HG02870 (cell line): ENCODE results near the gene IQGAP2.

Experiments used
- ATAC-seq: cut with Tn5 transposase; IDR thresholded peaks from one replicate; pipeline ENCODE4 v1.9.1; 2021; ENCODE audit warnings: mild to moderate bottlenecking, moderate library complexity; ENCODE audit not compliant: unreplicated experiment

IQGAP2 gene

DNA sequence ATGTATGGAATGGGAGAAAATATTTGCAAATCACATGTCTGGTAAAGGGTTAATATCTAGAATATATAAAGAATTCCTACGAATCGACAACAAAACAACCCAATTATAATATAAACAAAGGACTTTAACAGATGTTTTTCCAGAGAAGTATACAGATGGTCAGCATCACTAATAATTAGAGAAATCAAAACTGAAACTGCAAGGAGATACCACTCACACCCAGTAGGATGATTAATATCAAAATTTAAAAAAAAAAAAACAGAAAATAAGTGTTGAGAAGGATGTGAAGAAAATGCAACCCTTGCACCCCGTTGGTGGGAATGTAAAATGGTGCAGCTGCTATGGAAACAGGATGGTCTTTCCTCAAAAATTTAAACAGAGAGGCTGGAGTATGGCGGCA, 278.2 kb downstream of the IQGAP2 start:
- no peak for ATAC-seq

GRCh38 chr5:76682387-76682786, 279.3 kb downstream of the IQGAP2 start:
- no peak for ATAC-seq

DNA sequence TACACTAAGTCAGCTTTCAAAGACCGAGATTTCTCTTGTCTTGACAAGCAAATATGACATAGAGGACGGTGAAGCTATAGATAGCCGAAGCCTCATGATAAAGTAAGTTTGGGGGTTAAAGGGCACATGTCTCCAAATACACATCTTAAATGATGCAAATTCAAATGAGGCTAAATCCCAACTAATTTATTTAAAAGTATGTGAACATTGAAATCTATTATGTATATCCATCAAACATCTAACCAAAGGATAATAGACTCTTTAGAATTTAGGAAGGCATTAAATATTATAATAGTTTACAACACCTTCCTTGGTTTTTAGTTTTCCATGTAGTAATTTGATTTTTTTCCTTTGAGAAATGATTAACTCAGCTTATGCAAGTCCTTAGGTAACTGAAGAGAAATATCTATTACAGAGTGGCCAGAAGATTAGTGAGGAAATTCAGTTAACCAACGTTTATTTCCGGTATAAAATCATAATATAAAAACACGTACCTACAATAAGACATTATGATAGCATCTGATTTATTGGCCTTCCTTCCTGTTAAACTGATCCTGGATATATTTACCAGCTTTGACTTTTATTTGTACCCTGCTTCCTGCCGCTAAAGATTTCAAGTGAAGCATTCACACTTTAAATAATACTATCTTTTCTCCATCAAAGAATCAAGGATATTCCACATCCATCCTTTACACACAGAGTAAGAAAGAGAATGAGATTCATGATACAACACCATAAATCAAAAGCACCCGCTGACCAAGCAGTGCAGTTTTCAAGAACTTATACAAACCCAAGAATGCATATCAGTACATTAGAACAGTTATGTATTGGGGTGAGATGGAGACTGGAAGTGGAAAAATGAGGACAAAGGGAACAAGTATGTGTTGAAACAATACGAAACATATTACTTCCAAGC, 281.0 kb downstream of the IQGAP2 start:
- ATAC-seq: no peak

DNA sequence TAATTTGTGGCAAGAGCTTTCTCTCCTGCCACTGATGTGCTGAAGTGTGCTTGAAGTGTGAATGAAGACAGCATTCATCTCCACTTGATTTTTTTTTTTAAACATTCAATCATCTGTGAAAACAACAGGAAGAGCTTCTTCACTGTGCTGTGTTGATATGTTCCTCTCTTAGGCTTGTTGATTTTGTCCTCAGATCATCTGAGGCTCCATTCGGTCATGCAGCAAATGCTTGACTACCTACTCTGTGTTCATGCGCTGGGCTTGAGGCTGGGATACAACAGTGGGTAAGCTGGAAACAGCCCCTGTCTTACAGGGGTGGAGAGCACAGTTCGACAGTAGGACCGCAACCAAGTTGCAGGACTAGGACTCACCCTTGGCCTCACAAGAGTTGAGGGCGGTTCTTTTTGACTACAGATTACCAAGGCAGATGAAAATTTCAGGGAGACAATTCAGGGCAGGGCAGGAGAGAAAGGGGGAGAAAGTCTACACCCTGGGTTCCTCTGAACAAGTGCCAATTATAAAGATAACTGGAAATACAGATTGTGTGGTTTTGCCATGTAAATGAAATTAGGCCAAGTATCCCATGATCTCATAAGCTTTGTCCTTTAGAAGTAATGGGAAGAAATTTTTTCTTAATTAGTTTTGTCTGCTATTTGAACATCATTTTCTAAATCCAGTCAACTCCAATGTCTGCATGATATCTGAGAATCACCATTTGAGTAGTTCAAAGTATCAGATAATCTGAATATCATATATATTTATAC, 281.9 kb downstream of the IQGAP2 start:
- no peak for ATAC-seq

DNA sequence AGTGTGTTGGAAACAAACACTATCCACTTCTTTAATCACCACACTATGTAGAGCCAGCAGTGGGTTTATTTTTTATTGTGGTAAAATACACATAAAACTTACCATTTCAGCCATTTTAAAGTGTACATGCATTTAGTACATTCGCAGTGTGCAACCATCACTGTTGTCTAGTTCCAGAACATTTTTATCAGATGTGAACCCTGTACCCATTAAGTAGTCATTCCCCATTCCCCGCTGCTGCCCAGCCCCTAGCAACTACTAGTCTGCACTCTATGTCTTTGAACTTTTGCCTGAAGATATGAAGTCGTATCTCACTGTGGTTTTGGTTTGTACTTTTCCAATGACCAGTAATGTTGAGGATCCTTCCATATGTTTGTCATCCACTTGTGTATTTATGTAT, 282.6 kb downstream of the IQGAP2 start:
- ATAC-seq: no peak

- ATAC-seq: no peak
Measured at GRCh38 chr5:76688212-76688611, 285.1 kb downstream of the IQGAP2 start.

DNA sequence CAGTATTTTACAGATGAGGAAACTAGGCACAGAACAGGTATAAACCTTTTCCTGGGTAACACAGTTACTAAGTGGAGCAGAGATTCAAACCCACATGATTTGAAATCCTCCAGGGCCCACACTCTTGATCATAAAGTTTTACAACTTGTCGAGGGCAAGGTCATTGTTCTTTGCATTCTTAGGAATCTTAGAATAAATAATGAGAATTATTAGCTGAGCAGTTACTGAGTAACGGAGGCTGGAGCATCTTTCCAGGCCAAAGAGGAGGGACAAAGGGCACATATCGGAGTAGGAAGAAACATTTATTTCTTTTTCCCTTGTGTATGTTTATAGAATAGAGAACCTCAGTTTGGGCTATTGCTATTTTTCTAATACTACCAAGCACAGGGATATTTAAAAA, 285.8 kb downstream of the IQGAP2 start:
- no peak for ATAC-seq

- ATAC-seq: no peak
Measured at GRCh38 chr5:76689321-76690036, 286.4 kb downstream of the IQGAP2 start.

DNA sequence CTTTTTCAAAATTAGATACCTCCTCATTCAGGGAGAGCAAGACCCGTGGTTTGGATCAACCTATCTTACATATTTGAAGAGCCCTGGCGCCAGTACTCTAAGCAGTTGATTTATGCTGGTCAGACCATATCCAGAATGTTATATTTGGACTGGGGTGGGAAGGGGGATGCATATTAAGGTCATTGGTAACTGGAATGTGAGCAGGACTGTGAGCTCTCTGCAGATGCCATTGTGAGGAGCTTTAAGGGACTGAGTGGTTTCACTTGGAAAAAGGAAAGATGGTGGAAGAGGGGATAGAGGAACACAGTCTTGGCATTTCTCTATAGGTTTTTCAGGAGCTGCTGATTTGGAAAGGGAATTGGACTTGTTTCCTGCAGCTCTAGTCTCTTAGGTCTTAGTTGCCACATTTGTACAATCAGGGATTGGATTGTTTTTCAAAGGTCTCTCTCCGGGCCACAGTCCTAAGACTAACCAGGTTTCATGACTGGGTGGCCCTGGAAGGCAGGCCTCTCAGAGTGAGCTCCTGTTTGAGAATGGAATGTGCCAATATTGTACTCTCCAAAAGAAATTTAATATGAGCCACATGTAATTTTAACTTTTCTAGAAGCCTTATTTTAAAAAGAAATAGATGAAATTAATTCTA, 287.1 kb downstream of the IQGAP2 start:
- ATAC-seq: no peak

- ATAC-seq: no peak
Measured at GRCh38 chr5:76690704-76691466, 287.8 kb downstream of the IQGAP2 start.

- ATAC-seq: peak; percentile 69
Measured at GRCh38 chr5:76691467-76692273, 288.6 kb downstream of the IQGAP2 start.

- no peak for ATAC-seq
Measured at GRCh38 chr5:76692274-76692540, 289.1 kb downstream of the IQGAP2 start.

- no peak for ATAC-seq
Measured at GRCh38 chr5:76692651-76693050, 289.6 kb downstream of the IQGAP2 start.

DNA sequence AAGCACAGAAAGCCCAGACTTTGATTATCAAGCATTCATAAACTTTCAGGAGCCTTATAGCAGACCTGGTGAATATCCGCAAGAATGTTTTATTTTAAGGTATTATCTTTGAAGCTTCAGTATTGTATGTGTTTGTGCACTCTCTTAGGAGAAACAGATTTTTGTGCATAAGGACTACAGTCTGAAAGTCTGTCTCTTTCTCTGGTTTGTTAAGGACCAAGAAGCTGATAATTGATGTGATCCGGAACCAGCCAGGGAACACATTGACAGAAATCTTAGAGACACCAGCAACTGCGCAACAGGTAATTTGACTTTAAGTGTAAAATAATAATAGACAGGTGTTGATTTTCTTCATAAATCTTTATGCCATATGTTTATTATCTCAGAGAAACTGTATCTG, 290.1 kb downstream of the IQGAP2 start:
- no peak for ATAC-seq

GRCh38 chr5:76694317-76694716, 291.2 kb downstream of the IQGAP2 start:
- no peak for ATAC-seq

DNA sequence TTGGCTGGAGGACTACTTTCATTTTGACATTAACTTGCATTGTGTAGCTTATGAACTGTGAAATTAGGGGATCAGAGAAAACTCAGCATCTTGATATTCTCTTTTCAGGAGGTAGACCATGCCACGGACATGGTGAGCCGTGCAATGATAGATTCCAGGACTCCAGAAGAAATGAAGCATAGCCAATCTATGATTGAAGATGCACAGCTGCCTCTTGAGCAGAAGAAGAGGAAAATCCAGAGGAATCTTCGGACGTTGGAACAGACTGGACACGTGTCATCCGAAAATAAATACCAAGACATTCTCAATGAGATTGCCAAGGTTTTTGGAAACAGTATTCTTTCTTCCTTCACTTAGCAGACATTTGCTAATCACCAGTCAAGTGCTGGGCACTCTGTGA, 292.3 kb downstream of the IQGAP2 start:
- no peak for ATAC-seq

GRCh38 chr5:76696251-76696650, 293.2 kb downstream of the IQGAP2 start:
- no peak for ATAC-seq

GRCh38 chr5:76697670-76698069, 294.6 kb downstream of the IQGAP2 start:
- no peak for ATAC-seq

- no peak for ATAC-seq
Measured at GRCh38 chr5:76700571-76700970, 297.5 kb downstream of the IQGAP2 start.

GRCh38 chr5:76701298-76701697, 298.2 kb downstream of the IQGAP2 start:
- no peak for ATAC-seq
